ENCODE measurements around the gene SCAP.
A peak's percentile ranks its signal among the peaks of the same experiment; 100 is the strongest.
"Not testable (repeated sequence)": the region's sequence is repeated elsewhere in the genome, so short reads cannot be mapped to it uniquely, and the experiment has no call there.

Gene SCAP

DNA sequence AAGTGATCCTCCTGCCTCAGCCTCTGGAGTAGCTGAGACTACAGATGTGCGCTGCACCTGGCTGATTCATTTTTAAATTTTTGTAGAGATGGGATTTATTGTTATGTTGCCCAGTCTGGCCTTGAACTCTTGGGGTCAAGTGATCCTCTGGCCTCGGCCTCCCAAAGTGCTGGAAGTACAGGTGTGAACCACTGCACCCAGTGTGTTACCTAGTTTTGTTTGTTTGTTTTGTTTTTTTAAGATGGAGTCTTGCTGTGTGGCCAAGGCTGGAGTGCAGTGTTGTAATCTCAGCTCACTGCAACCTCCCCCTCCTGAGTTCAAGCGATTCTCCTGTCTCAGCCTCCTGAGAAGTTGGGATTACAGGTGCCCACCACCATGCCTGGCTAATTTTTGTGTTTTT lies 82.8 kb downstream of the SCAP start:
- DNase-seq = no peak

DNA sequence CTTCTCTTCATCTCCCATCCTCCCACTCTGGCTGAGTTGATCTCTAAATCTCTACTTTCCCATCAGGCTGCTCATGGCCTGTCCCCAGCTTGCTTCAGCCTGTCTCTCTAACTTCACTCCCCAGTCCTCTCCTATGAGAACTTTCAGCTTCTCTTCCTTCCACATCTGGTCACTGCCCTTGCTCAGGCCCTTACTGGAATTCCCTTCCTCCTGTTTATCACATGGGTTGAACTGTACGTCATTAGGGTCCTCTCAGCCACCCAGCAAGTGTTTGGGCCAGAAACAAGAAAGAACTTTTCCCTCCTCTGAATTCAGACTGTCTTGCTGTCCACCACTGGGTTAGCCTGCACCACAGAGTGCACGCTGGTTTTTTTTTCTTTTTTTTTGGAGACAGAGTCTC lies 89.9 kb downstream of the SCAP start:
- no peak for DNase-seq

DNA sequence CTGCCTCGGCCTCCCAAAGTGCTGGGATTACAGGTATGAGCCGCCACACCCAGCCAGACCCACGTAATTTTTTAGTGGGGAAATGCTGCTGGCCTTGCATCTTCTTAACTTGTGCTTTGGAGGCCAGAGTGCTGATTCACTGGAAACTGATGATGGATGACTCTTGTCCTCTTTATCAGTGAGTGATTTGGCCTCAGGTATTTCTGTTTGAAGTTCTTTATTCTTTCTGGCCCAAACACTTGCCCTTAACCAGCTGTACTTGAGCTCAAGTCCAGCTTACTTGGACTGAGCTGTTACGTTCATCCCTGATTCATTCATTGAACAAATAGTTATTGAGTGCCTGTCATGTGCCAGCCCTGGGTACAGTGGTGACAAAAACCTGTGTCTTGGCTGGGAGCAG lies 90.7 kb downstream of the SCAP start:
- no peak for DNase-seq

DNA sequence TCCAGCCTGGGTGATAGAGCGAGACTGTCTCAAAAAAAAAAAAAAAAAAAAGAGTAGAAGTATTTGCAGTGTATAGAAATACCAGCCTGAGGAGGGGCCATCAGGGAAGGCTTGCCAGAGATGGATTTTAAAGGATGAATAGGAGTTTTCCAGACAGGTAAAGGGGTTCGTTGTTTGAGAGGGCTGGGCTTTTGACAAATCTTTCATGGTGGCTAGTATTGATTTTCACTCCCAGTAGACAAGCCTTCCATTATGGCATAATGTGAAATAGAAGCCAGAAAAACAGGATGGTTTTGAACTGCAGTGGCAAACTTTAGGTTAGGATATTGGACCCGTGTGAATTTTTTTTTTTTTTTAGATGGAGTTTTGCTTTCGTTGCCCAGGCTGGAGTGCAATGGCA lies 91.3 kb downstream of the SCAP start:
- DNase-seq = no peak

DNA sequence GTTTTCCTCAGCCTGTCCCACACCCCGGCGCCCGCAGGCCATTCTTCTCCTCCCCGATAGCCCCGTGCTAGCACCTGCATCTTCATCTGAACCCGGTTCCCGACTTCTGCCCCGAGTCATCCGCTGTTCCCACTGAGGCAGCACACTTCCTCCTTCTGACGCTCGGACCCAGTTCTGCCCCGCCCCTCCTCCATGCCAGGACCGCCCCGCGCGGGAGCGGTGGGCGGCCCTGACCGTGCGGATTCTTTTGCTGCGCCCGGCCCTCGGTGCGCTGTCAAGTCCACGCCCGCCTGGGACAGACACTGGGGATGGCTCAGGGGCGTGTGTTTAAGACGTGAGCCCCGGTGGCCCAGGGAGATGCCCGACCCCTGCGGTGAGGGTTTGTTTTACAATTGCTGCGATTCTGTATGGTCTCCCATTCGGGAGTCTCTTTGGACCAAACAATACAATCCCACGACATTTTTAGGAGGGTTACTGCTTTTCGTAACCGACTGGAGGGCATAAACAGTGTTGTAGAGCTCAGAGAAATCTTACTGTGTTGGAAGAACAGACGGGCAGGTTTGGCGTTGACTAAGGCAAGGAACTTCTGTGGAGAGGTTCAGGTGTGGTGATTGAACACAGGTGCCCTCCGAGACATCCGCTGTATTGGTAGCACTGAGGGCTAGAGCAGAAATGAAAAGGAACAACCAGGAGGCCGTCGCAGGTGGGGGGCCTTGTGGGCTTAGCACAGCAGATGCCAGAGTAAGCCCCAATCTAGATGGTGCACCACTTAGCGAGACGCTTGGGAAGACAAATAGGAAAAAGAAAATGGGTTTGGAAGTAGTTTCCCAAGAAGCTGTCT lies 94.2 kb downstream of the SCAP start:
- DNase-seq = peak in 4 of 6 experiments; percentile 40 to 73 (median 62)

DNA sequence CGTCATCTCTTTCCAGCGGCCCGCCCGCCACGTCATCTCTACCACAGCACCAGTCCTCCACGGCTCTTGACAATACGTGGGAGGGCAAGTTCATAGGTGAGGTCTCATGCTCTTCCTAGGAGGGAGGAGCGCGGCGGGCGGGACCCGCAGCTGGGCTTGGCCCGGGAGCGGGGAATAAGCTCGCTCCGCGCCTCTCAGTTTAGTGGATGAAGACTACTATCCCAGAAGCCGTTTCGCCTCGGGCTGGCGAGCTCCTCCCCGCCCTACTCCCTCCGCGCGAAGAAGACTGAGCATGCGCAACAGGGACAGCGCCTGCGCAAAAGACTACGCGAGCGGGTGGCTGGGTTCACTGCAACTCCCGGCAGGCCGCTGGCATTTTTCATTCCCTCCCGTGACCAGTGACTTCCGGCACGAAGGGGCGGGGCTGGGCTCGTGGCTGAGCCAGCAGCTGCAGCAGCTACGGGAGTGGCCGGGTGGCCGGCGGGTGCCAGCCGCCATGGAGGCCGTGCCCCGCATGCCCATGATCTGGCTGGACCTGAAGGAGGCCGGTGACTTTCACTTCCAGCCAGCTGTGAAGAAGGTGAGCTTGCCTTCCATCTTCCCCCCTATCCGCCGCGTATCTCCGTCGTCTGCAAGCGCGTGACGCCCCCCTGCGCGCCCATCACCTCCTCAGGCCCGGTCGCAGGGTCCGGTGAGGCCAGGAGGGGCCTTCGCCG lies 95.0 kb downstream of the SCAP start, which contains the start of gene PTPN23:
PTPN23 (plus strand) TSS at position 421 of the 716 bp plus-strand sequence; CDS start at position 497, 76 bp downstream.
- peak; percentile 95 to 98 (median 98) for DNase-seq

DNA sequence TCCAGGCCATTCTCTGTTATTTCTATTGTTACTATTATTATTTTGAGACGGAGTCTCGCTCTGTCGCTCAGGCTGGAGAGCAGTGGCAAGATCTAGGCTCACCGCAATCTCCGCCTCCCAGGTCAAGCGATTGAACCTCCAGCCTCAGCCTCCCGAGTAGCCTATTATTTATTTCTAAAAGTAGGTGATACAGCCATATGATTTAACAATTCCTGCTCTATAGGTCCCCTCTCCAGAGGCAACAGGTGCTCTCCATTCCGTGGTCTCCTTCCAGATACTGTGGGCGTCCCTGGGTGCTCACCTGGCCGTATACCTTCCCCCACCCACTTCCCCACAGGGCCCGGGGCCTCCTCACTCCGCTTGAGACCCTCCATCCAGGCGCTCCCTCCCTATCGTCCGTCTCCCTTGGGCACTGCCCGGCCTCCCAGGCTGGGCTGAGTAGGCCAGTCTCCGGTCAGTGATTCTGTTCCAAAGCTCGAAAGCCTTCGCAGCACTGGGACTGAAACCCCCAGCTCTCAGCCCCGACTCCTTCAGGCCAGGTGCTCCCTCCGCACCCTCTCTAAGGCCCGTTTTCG lies 95.6 kb downstream of the SCAP start:
- DNase-seq = no peak

DNA sequence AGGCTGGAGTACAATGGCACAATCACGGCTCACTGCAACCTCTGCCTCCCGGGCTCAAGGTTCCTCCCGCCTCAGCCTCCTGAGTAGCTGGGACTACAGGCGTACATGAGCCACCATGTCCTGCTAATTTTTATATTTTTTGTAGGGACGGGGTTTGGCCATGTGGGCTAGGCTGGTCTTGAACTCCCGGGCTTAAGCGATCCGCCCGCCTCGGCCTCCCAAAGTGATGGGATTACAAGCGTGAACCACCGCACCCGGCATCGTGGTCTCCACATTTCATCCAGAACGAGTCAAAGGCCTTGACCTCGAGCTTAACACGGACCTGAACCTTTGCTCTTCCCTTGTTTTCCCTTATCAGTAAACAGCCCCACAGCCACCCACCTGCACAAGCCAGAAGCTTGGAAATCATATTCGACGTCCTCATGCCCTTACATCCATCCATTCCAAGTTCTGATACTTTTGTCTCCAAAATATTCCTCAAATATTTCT lies 96.3 kb downstream of the SCAP start:
- DNase-seq = no peak

DNA sequence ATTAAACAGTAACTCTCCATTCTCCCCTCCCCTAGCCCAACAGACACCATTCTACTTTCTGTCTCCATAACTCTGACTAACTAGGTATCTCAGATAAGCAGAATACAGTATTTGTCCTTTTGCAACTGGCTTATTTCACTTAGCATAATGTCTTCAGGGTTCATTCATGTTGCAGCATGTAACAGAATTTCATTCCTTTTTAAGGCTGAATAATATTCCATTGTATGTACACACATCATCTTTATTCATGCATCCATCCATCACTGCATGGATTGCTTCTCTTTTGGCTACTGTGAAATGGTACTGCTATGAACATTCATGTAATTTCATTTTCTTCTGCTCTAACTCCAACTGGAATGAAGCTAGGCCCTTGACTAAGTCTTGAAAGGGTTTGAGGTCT lies 96.9 kb downstream of the SCAP start:
- DNase-seq = no peak

DNA sequence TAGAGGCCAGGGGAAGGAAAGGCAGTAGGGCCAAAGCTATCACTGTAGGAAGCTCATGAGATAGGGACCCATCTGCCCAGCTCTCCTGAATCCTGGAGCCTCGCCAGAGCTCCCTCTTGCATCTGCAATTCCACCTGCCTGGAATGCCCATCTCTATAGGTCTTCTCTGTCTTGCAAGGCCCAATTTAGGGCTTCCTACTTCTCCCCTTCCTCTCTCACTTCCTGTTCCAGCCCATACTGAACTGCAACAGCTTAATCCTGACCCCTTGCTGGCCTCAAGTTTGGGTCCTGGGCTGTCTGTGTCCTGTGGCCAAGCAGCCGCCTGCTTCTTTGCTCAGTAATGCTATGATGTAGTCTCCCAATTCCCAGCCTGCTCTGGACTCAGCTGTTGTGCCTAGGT lies 98.6 kb downstream of the SCAP start:
- DNase-seq = no peak

DNA sequence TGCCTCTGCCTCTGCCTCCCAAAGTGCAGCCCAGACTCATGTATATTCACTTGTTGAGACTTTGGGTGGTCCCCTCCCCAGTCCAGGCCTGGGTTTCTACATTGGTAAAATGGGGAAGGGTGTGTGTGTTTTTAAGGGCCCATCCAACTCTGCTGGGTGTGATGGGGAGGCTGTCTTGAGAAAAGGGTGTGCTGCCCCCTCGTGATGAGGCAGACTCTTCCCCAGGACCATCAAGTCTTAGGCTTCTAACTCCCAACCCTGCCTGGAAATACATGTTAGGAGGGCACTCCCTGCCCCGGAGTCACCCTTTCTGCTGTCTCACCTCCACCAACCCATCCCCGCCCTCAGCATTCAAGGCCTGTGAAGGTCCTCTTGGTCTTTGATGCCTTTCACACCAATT lies 99.3 kb downstream of the SCAP start:
- no peak for DNase-seq

DNA sequence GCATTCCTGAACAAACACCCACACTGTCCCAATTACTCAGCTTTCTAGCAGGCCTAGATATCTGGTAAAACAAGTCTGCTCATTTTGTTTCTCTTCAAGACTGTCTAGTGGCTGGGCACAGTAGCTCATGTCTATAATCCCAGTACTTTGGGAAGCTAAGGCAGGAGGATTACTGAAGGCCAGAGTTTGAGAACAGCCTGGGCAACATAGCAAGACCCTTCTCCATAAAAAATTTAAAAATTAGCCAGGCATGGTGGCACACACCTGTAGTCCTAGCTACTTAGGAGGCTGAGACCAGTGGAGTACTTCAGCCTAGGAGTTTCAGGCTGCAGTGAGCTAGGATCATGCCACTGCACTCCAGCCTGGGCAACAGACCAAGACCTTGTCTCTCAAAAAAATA lies 101.2 kb downstream of the SCAP start:
- no peak for DNase-seq

DNA sequence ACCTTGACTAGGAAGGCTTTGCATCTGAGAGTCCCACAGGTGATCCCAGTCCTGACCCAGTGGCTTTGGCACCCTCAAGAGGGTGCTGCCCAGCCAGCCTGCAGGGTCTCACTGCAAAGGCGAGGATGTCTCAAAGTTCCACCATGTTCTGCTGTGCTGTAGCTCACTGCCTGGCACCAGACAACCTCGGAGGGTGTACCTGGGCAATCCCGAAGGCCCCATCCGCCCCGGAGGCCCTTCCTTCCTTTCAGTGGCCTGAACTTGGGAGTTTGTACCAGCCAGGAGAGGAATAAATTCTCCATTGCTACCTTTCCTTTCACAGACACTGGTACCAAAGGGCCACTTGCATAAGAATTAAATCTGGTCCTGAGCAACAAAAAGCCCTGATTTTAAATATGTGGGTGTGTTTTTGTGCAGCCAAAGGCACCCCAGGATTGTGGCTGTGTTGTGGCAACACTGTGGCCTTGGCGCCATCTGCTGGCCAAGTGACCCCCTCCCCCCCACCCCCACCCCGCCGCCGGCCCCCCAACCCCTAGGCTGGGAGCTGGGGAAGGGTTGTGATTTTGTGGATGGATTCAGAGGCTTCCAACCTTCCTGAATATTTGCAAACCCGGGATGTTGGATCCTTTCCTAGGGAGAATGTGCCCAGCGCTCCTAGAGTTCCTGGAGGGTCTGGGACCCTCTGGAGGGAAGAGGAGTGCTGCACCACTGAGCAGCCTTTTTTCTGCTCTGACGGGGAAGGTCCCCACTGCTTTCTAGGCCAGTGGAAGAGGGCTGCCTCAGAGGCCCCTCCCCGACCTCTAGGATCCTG lies 104.6 kb downstream of the SCAP start:
- DNase-seq = peak in 3 of 6 experiments; percentile 9 to 20 (median 14)

DNA sequence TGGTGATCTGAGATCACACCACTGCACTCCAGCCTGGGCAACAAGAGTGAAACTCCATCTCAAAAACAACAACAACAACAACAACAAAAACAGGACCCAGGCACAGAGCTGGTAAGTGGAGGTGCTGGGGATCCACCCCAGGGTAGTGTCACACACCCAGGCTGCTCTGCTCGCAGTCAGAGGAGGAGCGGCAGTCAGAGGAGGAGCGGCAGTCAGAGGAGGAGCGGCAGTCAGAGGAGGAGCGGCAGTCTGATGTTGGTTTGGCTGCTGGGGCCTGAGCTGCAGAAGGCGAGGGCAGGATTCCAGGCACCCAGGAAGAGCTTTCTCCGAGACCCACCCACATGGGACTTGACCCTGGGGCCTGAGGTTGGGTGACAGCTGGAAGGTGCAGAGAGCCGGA lies 105.7 kb downstream of the SCAP start:
- DNase-seq = not testable (repeated sequence)

DNA sequence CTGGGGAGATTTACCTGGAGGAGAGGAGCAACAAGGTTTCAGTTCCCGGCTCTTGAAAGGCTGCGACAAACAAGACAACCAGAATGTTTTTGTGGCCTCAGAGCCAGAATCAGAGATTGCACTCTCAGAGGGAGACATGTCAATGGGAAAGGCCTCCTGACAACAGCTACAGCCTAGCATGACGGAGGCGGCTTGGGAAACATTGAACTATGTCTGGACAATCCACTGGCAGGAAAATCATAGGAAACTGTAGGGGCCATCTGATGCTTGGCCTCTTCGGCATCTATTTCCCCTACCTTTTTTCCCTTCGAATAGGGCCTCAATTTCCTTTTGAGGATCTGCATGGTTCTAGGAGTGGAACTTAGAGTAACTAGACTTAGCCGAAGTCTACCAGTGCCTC lies 108.1 kb downstream of the SCAP start:
- no peak for DNase-seq

DNA sequence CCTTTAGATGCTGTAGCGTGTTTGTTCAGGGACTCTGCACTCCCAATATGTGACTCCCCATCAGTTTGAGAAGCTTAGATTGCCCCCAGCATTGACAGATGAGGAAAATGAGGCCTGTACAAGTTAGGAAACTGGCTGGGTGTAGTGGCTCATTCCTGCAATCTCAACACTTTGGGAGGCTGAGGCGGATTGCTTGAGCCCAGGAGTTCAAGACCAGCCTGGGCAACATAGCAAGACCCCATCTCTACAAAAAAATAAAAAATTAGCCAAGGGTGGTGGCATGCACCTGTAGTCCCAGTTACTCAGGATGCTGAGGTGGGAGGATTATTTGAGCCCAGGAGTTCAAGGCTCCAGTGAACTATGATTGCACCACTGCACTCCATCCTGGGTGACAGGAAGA lies 108.9 kb downstream of the SCAP start:
- DNase-seq = no peak

DNA sequence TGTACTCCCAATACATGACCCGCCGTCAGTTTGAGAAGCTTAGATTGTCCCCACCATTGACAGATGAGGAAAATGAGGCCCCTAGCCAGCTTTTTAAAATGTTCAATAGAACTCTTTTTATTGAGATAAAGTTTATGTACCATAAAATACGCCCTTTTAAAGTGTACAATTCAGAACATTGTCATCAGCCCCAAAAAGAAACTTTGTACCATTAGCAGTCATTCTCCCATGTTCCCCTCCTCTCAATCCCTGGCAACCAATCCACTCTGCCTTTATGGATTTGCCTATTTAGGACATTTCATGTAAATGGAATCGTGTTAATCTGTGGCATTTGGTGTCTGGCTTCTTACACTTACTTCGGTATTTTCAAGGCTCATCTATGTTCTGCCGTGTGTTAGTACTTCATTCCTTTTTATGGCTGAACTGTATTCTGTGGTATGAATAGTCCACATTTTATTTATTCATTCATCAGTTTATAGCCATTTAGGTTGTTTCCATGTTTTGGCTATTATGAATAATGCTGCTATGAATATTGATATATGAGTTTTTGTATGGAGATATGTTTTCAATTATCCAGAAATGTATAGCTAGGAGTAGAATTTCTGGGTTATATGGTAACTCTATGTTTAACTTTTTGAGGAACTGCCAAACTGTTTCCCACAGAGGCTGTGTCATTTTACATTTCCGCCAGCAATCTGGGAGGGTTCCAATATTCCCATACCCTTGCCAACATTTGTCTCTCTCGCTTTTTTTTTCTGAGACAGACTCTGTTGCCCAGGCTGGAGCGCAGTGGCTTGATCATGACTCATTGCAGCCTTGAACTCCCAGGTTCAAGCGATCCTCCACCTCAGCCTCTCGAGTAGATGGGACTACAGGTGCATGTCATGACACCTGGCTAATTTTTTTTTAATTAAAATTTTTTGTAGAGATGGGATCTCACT lies 110.3 kb downstream of the SCAP start:
- DNase-seq = no peak

All from stimulated activated naive CD4-positive, alpha-beta T cell (primary cell).